Superior temporal gyrus (tissue), 1 donor: ENCODE data around the gene PTPN5.
"Not testable (repeated sequence)": the region's sequence is repeated elsewhere in the genome, so short reads cannot be mapped to it uniquely, and the experiment has no call there.

Experiments used
- DNase-seq: peaks from one replicate; pipeline ENCODE4 v3.0.0-alpha.2; 2016; ENCODE audit errors: extremely low spot score

Gene PTPN5

GRCh38 chr11:18710545-18710944, 81.1 kb downstream of the PTPN5 start:
- no peak for DNase-seq

GRCh38 chr11:18709414-18709813, 82.2 kb downstream of the PTPN5 start:
- no peak for DNase-seq

GRCh38 chr11:18707811-18708340, 83.7 kb downstream of the PTPN5 start:
- no peak for DNase-seq

GRCh38 chr11:18706330-18707243, 85.0 kb downstream of the PTPN5 start:
- DNase-seq = peak; percentile 47

- DNase-seq = no peak
These were observed 85.8 kb downstream of the PTPN5 start for GRCh38 chr11:18705651-18706281.

GRCh38 chr11:18704698-18705097, 86.9 kb downstream of the PTPN5 start:
- peak; percentile 60 for DNase-seq

GRCh38 chr11:18704045-18704645, 87.5 kb downstream of the PTPN5 start:
- no peak for DNase-seq

- no peak for DNase-seq
These were observed 88.4 kb downstream of the PTPN5 start for GRCh38 chr11:18703001-18703763.

GRCh38 chr11:18701614-18702216, 89.9 kb downstream of the PTPN5 start:
- DNase-seq = no peak

- no peak for DNase-seq
These were observed 90.7 kb downstream of the PTPN5 start for GRCh38 chr11:18700872-18701271.

GRCh38 chr11:18700375-18700774, 91.2 kb downstream of the PTPN5 start:
- no peak for DNase-seq

GRCh38 chr11:18699848-18700261, 91.7 kb downstream of the PTPN5 start:
- DNase-seq = peak; percentile 36

- no peak for DNase-seq
These were observed 92.4 kb downstream of the PTPN5 start for GRCh38 chr11:18699269-18699596.

GRCh38 chr11:18698341-18699268, 93.0 kb downstream of the PTPN5 start, which contains the start of gene TMEM86A:
Gene TMEM86A (plus strand): TSS chr11:18698779. CDS start chr11:18698887, 108 bp downstream.
- DNase-seq = peak; percentile 84

- DNase-seq = no peak
These were observed 94.0 kb downstream of the PTPN5 start for GRCh38 chr11:18697576-18697975.

GRCh38 chr11:18696638-18697225, 94.9 kb downstream of the PTPN5 start:
- no peak for DNase-seq

- no peak for DNase-seq
These were observed 98.4 kb downstream of the PTPN5 start for GRCh38 chr11:18692941-18693760.

GRCh38 chr11:18691467-18692140, 100.0 kb downstream of the PTPN5 start:
- not testable (repeated sequence) for DNase-seq
